ENCODE measurements around the gene INPPL1.
"Not testable (repeated sequence)": the region's sequence is repeated elsewhere in the genome, so short reads cannot be mapped to it uniquely, and the experiment has no call there.

Gene INPPL1

GRCh38 chr11:72179804-72180396 is 44.7 kb upstream of the INPPL1 start:
- no peaks in the 10 kb centered on the region for H3K4me1 ChIP-seq (ENCODE audit: control insufficient read depth in 2 of 2, insufficient read depth in 1 of 2, low read depth in 1 of 2, low read length in 2 of 2)

GRCh38 chr11:72180892-72181552 is 43.5 kb upstream of the INPPL1 start:
- H2AK5ac ChIP-seq (ENCODE audit: low read depth, low read length); H3K18ac ChIP-seq (ENCODE audit: low read length); H2AFZ ChIP-seq (ENCODE audit: low read length); H2BK12ac ChIP-seq (ENCODE audit: low read length); H3K4me3 ChIP-seq (ENCODE audit: low read length in 2 of 2); H3K27ac ChIP-seq (replicated peaks; ENCODE audit: low read length); H3K9me3 ChIP-seq (replicated peaks in 1 of 2; ENCODE audit: control insufficient read depth in 2 of 2, insufficient read depth in 1 of 2, low read depth in 1 of 2, low read length in 2 of 2); DNase-seq (ENCODE audit: low spot score); H3K4me1 ChIP-seq (ENCODE audit: control insufficient read depth in 2 of 2, insufficient read depth in 1 of 2, low read depth in 1 of 2, low read length in 2 of 2); H3K23ac ChIP-seq (ENCODE audit: low read depth, low read length, poor library complexity); H2BK15ac ChIP-seq (ENCODE audit: low read length); H3K27me3 ChIP-seq (ENCODE audit: control insufficient read depth in 3 of 3, insufficient read depth in 3 of 3, low read depth in 1 of 3, low read length in 3 of 3); H2BK120ac ChIP-seq (ENCODE audit: low read depth, low read length); H4K8ac ChIP-seq (ENCODE audit: low read depth, low read length); H3K36me3 ChIP-seq (replicated peaks in 1 of 2; ENCODE audit: control insufficient read depth in 2 of 2, insufficient read depth in 2 of 2, low read length in 2 of 2); H3K9ac ChIP-seq (ENCODE audit: low read depth, low read length, poor library complexity); H3K14ac ChIP-seq (ENCODE audit: low read length); H3K4ac ChIP-seq (ENCODE audit: low read length); H3K4me2 ChIP-seq (ENCODE audit: insufficient read depth, low read length, poor library complexity, severe bottlenecking); H4K91ac ChIP-seq (ENCODE audit: low read depth, low read length, poor library complexity); H3K79me1 ChIP-seq (ENCODE audit: low read depth, low read length); H2BK5ac ChIP-seq (ENCODE audit: low read length): not testable (repeated sequence)
- WGBS, 2 donors (ENCODE audit: extremely low coverage in 2 of 2, insufficient read length in 2 of 2, insufficient replicate concordance in 1 of 2), result no CpG with 5 or more reads among the region's 7 CpGs

More at GRCh38 chr11:72179804-72180396, 44.7 kb upstream of the INPPL1 start:
- Histone ChIP-seq H2BK15ac (ENCODE audit: low read length) (no peak overlapping the region), H3K4ac (ENCODE audit: low read length) (no peak overlapping the region), H2BK12ac (ENCODE audit: low read length) (no peak overlapping the region), H2BK120ac (ENCODE audit: low read depth, low read length) (no peak overlapping the region), H4K8ac (ENCODE audit: low read depth, low read length) (no peak overlapping the region), H3K27ac (replicated peaks; ENCODE audit: low read length) (no peak overlapping the region), H3K79me1 (ENCODE audit: low read depth, low read length) (no peaks in the 10 kb centered on the region), H2BK5ac (ENCODE audit: low read length) (no peak overlapping the region), H2AK5ac (ENCODE audit: low read depth, low read length) (no peak overlapping the region), H2AFZ (ENCODE audit: low read length) (no peak overlapping the region), H4K91ac (ENCODE audit: low read depth, low read length, poor library complexity) (no peak overlapping the region), H3K18ac (ENCODE audit: low read length) (no peak overlapping the region), H3K14ac (ENCODE audit: low read length) (no peak overlapping the region), H3K9me3 (replicated peaks in 1 of 2; ENCODE audit: control insufficient read depth in 2 of 2, insufficient read depth in 1 of 2, low read depth in 1 of 2, low read length in 2 of 2) (no peaks in the 10 kb centered on the region), H3K4me3 (ENCODE audit: low read length in 2 of 2) (no peak overlapping the region), H3K9ac (ENCODE audit: low read depth, low read length, poor library complexity) (no peak overlapping the region), H3K23ac (ENCODE audit: low read depth, low read length, poor library complexity) (no peak overlapping the region), H3K27me3 (ENCODE audit: control insufficient read depth in 3 of 3, insufficient read depth in 3 of 3, low read depth in 1 of 3, low read length in 3 of 3) (peaks cover 0 to 6% (median 0%) of the 10 kb centered on the region in 3 experiments), H3K4me2 (ENCODE audit: insufficient read depth, low read length, poor library complexity, severe bottlenecking) (no peak overlapping the region), H3K36me3 (replicated peaks in 1 of 2; ENCODE audit: control insufficient read depth in 2 of 2, insufficient read depth in 2 of 2, low read length in 2 of 2) (no peaks in the 10 kb centered on the region)
- no peak for DNase-seq (ENCODE audit: low spot score)
- WGBS, 2 donors (ENCODE audit: extremely low coverage in 2 of 2, insufficient read length in 2 of 2, insufficient replicate concordance in 1 of 2), result no CpG with 5 or more reads among the region's 4 CpGs

- H4K8ac ChIP-seq (ENCODE audit: low read depth, low read length); H2BK120ac ChIP-seq (ENCODE audit: low read depth, low read length); H3K4ac ChIP-seq (ENCODE audit: low read length); H3K4me3 ChIP-seq (ENCODE audit: low read length in 2 of 2); H3K18ac ChIP-seq (ENCODE audit: low read length); H2AFZ ChIP-seq (ENCODE audit: low read length); H2BK12ac ChIP-seq (ENCODE audit: low read length); H2BK5ac ChIP-seq (ENCODE audit: low read length); H3K9me3 ChIP-seq (replicated peaks in 1 of 2; ENCODE audit: control insufficient read depth in 2 of 2, insufficient read depth in 1 of 2, low read depth in 1 of 2, low read length in 2 of 2); H3K9ac ChIP-seq (ENCODE audit: low read depth, low read length, poor library complexity); H3K79me1 ChIP-seq (ENCODE audit: low read depth, low read length); H4K91ac ChIP-seq (ENCODE audit: low read depth, low read length, poor library complexity); H2AK5ac ChIP-seq (ENCODE audit: low read depth, low read length); H2BK15ac ChIP-seq (ENCODE audit: low read length); DNase-seq (ENCODE audit: low spot score); H3K27ac ChIP-seq (replicated peaks; ENCODE audit: low read length); H3K4me2 ChIP-seq (ENCODE audit: insufficient read depth, low read length, poor library complexity, severe bottlenecking); H3K36me3 ChIP-seq (replicated peaks in 1 of 2; ENCODE audit: control insufficient read depth in 2 of 2, insufficient read depth in 2 of 2, low read length in 2 of 2); H3K27me3 ChIP-seq (ENCODE audit: control insufficient read depth in 3 of 3, insufficient read depth in 3 of 3, low read depth in 1 of 3, low read length in 3 of 3); H3K14ac ChIP-seq (ENCODE audit: low read length); H3K4me1 ChIP-seq (ENCODE audit: control insufficient read depth in 2 of 2, insufficient read depth in 1 of 2, low read depth in 1 of 2, low read length in 2 of 2); H3K23ac ChIP-seq (ENCODE audit: low read depth, low read length, poor library complexity): not testable (repeated sequence)
- no CpG with 5 or more reads among the region's 3 CpGs for WGBS, 2 donors (ENCODE audit: extremely low coverage in 2 of 2, insufficient read length in 2 of 2, insufficient replicate concordance in 1 of 2)
These were observed 43.0 kb upstream of the INPPL1 start for GRCh38 chr11:72181553-72181958.

GRCh38 chr11:72188267-72188666 is 36.3 kb upstream of the INPPL1 start:
- DNase-seq (ENCODE audit: low spot score), result no peak
- Histone ChIP-seq H2BK12ac (ENCODE audit: low read length) (no peak overlapping the region), H2BK5ac (ENCODE audit: low read length) (no peak overlapping the region), H2BK120ac (ENCODE audit: low read depth, low read length) (no peak overlapping the region), H3K4me3 (ENCODE audit: low read length in 2 of 2) (no peak overlapping the region), H3K23ac (ENCODE audit: low read depth, low read length, poor library complexity) (no peak overlapping the region), H3K27ac (replicated peaks; ENCODE audit: low read length) (no peak overlapping the region), H3K18ac (ENCODE audit: low read length) (no peak overlapping the region), H3K14ac (ENCODE audit: low read length) (no peak overlapping the region), H3K4me2 (ENCODE audit: insufficient read depth, low read length, poor library complexity, severe bottlenecking) (no peak overlapping the region), H2AK5ac (ENCODE audit: low read depth, low read length) (no peak overlapping the region), H2BK15ac (ENCODE audit: low read length) (no peak overlapping the region), H3K79me1 (ENCODE audit: low read depth, low read length) (no peaks in the 10 kb centered on the region), H3K27me3 (ENCODE audit: control insufficient read depth in 3 of 3, insufficient read depth in 3 of 3, low read depth in 1 of 3, low read length in 3 of 3) (peaks cover 0 to 10% (median 0%) of the 10 kb centered on the region in 3 experiments), H3K36me3 (replicated peaks in 1 of 2; ENCODE audit: control insufficient read depth in 2 of 2, insufficient read depth in 2 of 2, low read length in 2 of 2) (no peaks in the 10 kb centered on the region), H3K4ac (ENCODE audit: low read length) (no peak overlapping the region), H3K9ac (ENCODE audit: low read depth, low read length, poor library complexity) (no peak overlapping the region), H4K91ac (ENCODE audit: low read depth, low read length, poor library complexity) (no peak overlapping the region), H3K9me3 (replicated peaks in 1 of 2; ENCODE audit: control insufficient read depth in 2 of 2, insufficient read depth in 1 of 2, low read depth in 1 of 2, low read length in 2 of 2) (no peaks in the 10 kb centered on the region), H3K4me1 (ENCODE audit: control insufficient read depth in 2 of 2, insufficient read depth in 1 of 2, low read depth in 1 of 2, low read length in 2 of 2) (peaks cover 3 to 16% of the 10 kb centered on the region in 2 donors), H4K8ac (ENCODE audit: low read depth, low read length) (no peak overlapping the region), H2AFZ (ENCODE audit: low read length) (no peak overlapping the region)
- no CpG with 5 or more reads among the region's 1 CpG for WGBS, 2 donors (ENCODE audit: extremely low coverage in 2 of 2, insufficient read length in 2 of 2, insufficient replicate concordance in 1 of 2)

Data from neuronal stem cell (in vitro differentiated cells).